ENCODE measurements around the gene GPATCH2L. TPM values are rescaled to one million over a fixed set of nuclear protein-coding genes. Genes with fewer than 3 reads are reported as not detected.

Gene GPATCH2L
- total and polyA plus RNA-seq, 2 donors = 8.8 to 24.4 TPM

DNA sequence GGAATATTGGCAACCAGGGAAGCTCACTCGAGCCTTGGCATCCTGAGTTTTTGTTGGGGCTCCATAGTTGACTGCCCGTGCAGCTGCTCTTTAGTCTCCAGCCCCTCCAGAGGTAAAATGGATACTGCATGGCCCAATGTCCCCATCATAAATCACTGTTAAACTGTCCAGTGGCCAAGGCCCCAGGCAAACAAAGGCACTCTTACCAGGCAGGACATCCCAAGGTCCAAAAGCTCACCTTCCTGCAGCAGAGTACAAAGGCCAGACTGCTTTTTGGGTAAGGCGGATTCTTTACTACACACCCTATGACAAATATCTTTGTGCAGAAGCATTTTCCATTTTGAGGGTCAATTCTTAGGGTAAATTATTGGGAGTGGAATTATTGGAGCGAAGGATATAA, 81.1 kb downstream of the GPATCH2L start:
- Histone ChIP-seq H3K4me3 (ENCODE audit: low read length in 2 of 2) (no peak overlapping the region), H3K27me3 (ENCODE audit: control insufficient read depth in 2 of 2, insufficient read depth in 1 of 2, low read length in 1 of 2) (no peaks in the 10 kb centered on the region), H3K27ac (ENCODE audit: low read depth in 1 of 2, low read length in 1 of 2) (no peak overlapping the region), H3K4me1 (ENCODE audit: control insufficient read depth in 2 of 2, insufficient read depth in 2 of 2, low read length in 2 of 2) (peaks cover 0 to 2% of the 10 kb centered on the region in 2 donors), H3K9me3 (ENCODE audit: control insufficient read depth in 2 of 2, insufficient read depth in 1 of 2, low read length in 1 of 2) (no peaks in the 10 kb centered on the region), H3K36me3 (ENCODE audit: control insufficient read depth in 2 of 2, insufficient read depth in 2 of 2, low read length in 1 of 2) (no peaks in the 10 kb centered on the region)
- 75% methylated on average over 4 of the region's 4 CpGs for WGBS
- DNase-seq (ENCODE audit: low read depth in 6 of 9, low spot score in 9 of 9) = no peak

- no peak overlapping the region for H3K4me3 ChIP-seq (ENCODE audit: low read length in 2 of 2)
- no peak overlapping the region for H3K27ac ChIP-seq (ENCODE audit: low read depth in 1 of 2, low read length in 1 of 2)
- H3K36me3 ChIP-seq (ENCODE audit: control insufficient read depth in 2 of 2, insufficient read depth in 2 of 2, low read length in 1 of 2) = no peaks in the 10 kb centered on the region
- peaks cover 0 to 2% of the 10 kb centered on the region in 2 donors for H3K4me1 ChIP-seq (ENCODE audit: control insufficient read depth in 2 of 2, insufficient read depth in 2 of 2, low read length in 2 of 2)
- H3K9me3 ChIP-seq (ENCODE audit: control insufficient read depth in 2 of 2, insufficient read depth in 1 of 2, low read length in 1 of 2) = no peaks in the 10 kb centered on the region
- DNase-seq (ENCODE audit: low read depth in 6 of 9, low spot score in 9 of 9) = no peak
- 94% methylated on average over 2 of the region's 2 CpGs for WGBS
- H3K27me3 ChIP-seq (ENCODE audit: control insufficient read depth in 2 of 2, insufficient read depth in 1 of 2, low read length in 1 of 2) = no peaks in the 10 kb centered on the region
Observed at GRCh38 chr14:76235628-76236027, 83.9 kb downstream of the GPATCH2L start.

- H3K36me3 ChIP-seq (ENCODE audit: control insufficient read depth in 2 of 2, insufficient read depth in 2 of 2, low read length in 1 of 2) = no peaks in the 10 kb centered on the region
- whole genome bisulfite sequencing = 79% methylated on average over 13 of the region's 13 CpGs
- no peaks in the 10 kb centered on the region for H3K27me3 ChIP-seq (ENCODE audit: control insufficient read depth in 2 of 2, insufficient read depth in 1 of 2, low read length in 1 of 2)
- H3K9me3 ChIP-seq (ENCODE audit: control insufficient read depth in 2 of 2, insufficient read depth in 1 of 2, low read length in 1 of 2) = no peaks in the 10 kb centered on the region
- H3K4me1 ChIP-seq (ENCODE audit: control insufficient read depth in 2 of 2, insufficient read depth in 2 of 2, low read length in 2 of 2) = peaks cover 0 to 2% of the 10 kb centered on the region in 2 donors
- no peak overlapping the region for H3K4me3 ChIP-seq (ENCODE audit: low read length in 2 of 2)
- H3K27ac ChIP-seq (ENCODE audit: low read depth in 1 of 2, low read length in 1 of 2) = no peak overlapping the region
- peak in 2 of 9 donors; percentile 8 to 11 for DNase-seq (ENCODE audit: low read depth in 6 of 9, low spot score in 9 of 9)
Observed at GRCh38 chr14:76236172-76237130, 84.7 kb downstream of the GPATCH2L start.

- H3K27me3 ChIP-seq (ENCODE audit: control insufficient read depth in 2 of 2, insufficient read depth in 1 of 2, low read length in 1 of 2) = no peaks in the 10 kb centered on the region
- H3K36me3 ChIP-seq (ENCODE audit: control insufficient read depth in 2 of 2, insufficient read depth in 2 of 2, low read length in 1 of 2) = no peaks in the 10 kb centered on the region
- peaks cover 0 to 2% of the 10 kb centered on the region in 2 donors for H3K4me1 ChIP-seq (ENCODE audit: control insufficient read depth in 2 of 2, insufficient read depth in 2 of 2, low read length in 2 of 2)
- DNase-seq (ENCODE audit: low read depth in 6 of 9, low spot score in 9 of 9) = no peak
- WGBS = 70% methylated on average over 6 of the region's 6 CpGs
- no peak overlapping the region for H3K27ac ChIP-seq (ENCODE audit: low read depth in 1 of 2, low read length in 1 of 2)
- no peaks in the 10 kb centered on the region for H3K9me3 ChIP-seq (ENCODE audit: control insufficient read depth in 2 of 2, insufficient read depth in 1 of 2, low read length in 1 of 2)
- no peak overlapping the region for H3K4me3 ChIP-seq (ENCODE audit: low read length in 2 of 2)
Observed at GRCh38 chr14:76237349-76237990, 85.7 kb downstream of the GPATCH2L start.

GRCh38 chr14:76245097-76245496, 93.4 kb downstream of the GPATCH2L start:
- Histone ChIP-seq H3K9me3 (ENCODE audit: control insufficient read depth in 2 of 2, insufficient read depth in 1 of 2, low read length in 1 of 2) (peaks cover 0 to 4% of the 10 kb centered on the region in 2 donors), H3K4me3 (ENCODE audit: low read length in 2 of 2) (no peak overlapping the region), H3K27ac (ENCODE audit: low read depth in 1 of 2, low read length in 1 of 2) (no peak overlapping the region), H3K27me3 (ENCODE audit: control insufficient read depth in 2 of 2, insufficient read depth in 1 of 2, low read length in 1 of 2) (no peaks in the 10 kb centered on the region), H3K36me3 (ENCODE audit: control insufficient read depth in 2 of 2, insufficient read depth in 2 of 2, low read length in 1 of 2) (no peaks in the 10 kb centered on the region), H3K4me1 (ENCODE audit: control insufficient read depth in 2 of 2, insufficient read depth in 2 of 2, low read length in 2 of 2) (no peaks in the 10 kb centered on the region)
- WGBS = 100% methylated on average over 1 of the region's 1 CpG
- DNase-seq (ENCODE audit: low read depth in 6 of 9, low spot score in 9 of 9) = no peak

DNA sequence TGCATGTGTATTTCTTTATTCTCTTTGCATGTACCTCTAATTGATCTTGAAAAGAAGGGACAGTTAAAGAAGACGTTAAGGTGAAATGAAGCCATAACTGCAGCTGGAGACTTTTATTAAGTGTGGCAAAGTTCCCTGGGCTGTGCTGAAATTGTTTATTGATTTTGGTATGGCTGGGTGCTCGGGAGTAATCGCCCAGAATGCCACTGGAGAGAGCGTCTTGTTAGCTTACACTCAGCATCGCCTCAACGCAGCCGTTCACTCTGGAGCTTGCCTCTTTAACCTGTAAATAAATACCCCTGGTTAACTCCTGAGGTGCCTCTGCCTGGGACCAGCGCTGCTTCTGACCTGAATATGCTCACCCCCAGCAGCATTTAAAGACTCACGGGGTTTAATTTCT, 98.6 kb downstream of the GPATCH2L start:
- Histone ChIP-seq H3K9me3 (ENCODE audit: control insufficient read depth in 2 of 2, insufficient read depth in 1 of 2, low read length in 1 of 2) (no peaks in the 10 kb centered on the region), H3K4me1 (ENCODE audit: control insufficient read depth in 2 of 2, insufficient read depth in 2 of 2, low read length in 2 of 2) (no peaks in the 10 kb centered on the region), H3K27ac (ENCODE audit: low read depth in 1 of 2, low read length in 1 of 2) (no peak overlapping the region), H3K4me3 (ENCODE audit: low read length in 2 of 2) (no peak overlapping the region), H3K36me3 (ENCODE audit: control insufficient read depth in 2 of 2, insufficient read depth in 2 of 2, low read length in 1 of 2) (no peaks in the 10 kb centered on the region), H3K27me3 (ENCODE audit: control insufficient read depth in 2 of 2, insufficient read depth in 1 of 2, low read length in 1 of 2) (no peaks in the 10 kb centered on the region)
- DNase-seq (ENCODE audit: low read depth in 6 of 9, low spot score in 9 of 9) = no peak
- WGBS = 40% methylated on average over 9 of the region's 9 CpGs

- DNase-seq (ENCODE audit: low read depth in 6 of 9, low spot score in 9 of 9) = no peak
- no peaks in the 10 kb centered on the region for H3K27me3 ChIP-seq (ENCODE audit: control insufficient read depth in 2 of 2, insufficient read depth in 1 of 2, low read length in 1 of 2)
- H3K27ac ChIP-seq (ENCODE audit: low read depth in 1 of 2, low read length in 1 of 2) = no peak overlapping the region
- H3K4me3 ChIP-seq (ENCODE audit: low read length in 2 of 2) = no peak overlapping the region
- no peaks in the 10 kb centered on the region for H3K9me3 ChIP-seq (ENCODE audit: control insufficient read depth in 2 of 2, insufficient read depth in 1 of 2, low read length in 1 of 2)
- H3K36me3 ChIP-seq (ENCODE audit: control insufficient read depth in 2 of 2, insufficient read depth in 2 of 2, low read length in 1 of 2) = no peaks in the 10 kb centered on the region
- WGBS = 95% methylated on average over 3 of the region's 3 CpGs
- no peaks in the 10 kb centered on the region for H3K4me1 ChIP-seq (ENCODE audit: control insufficient read depth in 2 of 2, insufficient read depth in 2 of 2, low read length in 2 of 2)
Observed at GRCh38 chr14:76252471-76252870, 100.7 kb downstream of the GPATCH2L start.

GRCh38 chr14:76253111-76253510, 101.4 kb downstream of the GPATCH2L start:
- 91% methylated on average over 8 of the region's 8 CpGs for WGBS

GRCh38 chr14:76256545-76256944, 104.8 kb downstream of the GPATCH2L start:
- no peaks in the 10 kb centered on the region for H3K36me3 ChIP-seq (ENCODE audit: control insufficient read depth in 2 of 2, insufficient read depth in 2 of 2, low read length in 1 of 2)
- H3K27ac ChIP-seq (ENCODE audit: low read depth in 1 of 2, low read length in 1 of 2) = no peak overlapping the region
- H3K4me1 ChIP-seq (ENCODE audit: control insufficient read depth in 2 of 2, insufficient read depth in 2 of 2, low read length in 2 of 2) = peaks cover 0 to 4% of the 10 kb centered on the region in 2 donors
- 54% methylated on average over 4 of the region's 4 CpGs for WGBS
- DNase-seq (ENCODE audit: low read depth in 6 of 9, low spot score in 9 of 9) = no peak
- H3K9me3 ChIP-seq (ENCODE audit: control insufficient read depth in 2 of 2, insufficient read depth in 1 of 2, low read length in 1 of 2) = no peaks in the 10 kb centered on the region
- H3K27me3 ChIP-seq (ENCODE audit: control insufficient read depth in 2 of 2, insufficient read depth in 1 of 2, low read length in 1 of 2) = no peaks in the 10 kb centered on the region
- H3K4me3 ChIP-seq (ENCODE audit: low read length in 2 of 2) = no peak overlapping the region

More at GRCh38 chr14:76253111-76253510, 101.4 kb downstream of the GPATCH2L start:
- H3K27me3 ChIP-seq (ENCODE audit: control insufficient read depth in 2 of 2, insufficient read depth in 1 of 2, low read length in 1 of 2) = no peaks in the 10 kb centered on the region
- no peak overlapping the region for H3K4me3 ChIP-seq (ENCODE audit: low read length in 2 of 2)
- H3K36me3 ChIP-seq (ENCODE audit: control insufficient read depth in 2 of 2, insufficient read depth in 2 of 2, low read length in 1 of 2) = no peaks in the 10 kb centered on the region
- H3K27ac ChIP-seq (ENCODE audit: low read depth in 1 of 2, low read length in 1 of 2) = no peak overlapping the region
- H3K9me3 ChIP-seq (ENCODE audit: control insufficient read depth in 2 of 2, insufficient read depth in 1 of 2, low read length in 1 of 2) = no peaks in the 10 kb centered on the region
- H3K4me1 ChIP-seq (ENCODE audit: control insufficient read depth in 2 of 2, insufficient read depth in 2 of 2, low read length in 2 of 2) = no peaks in the 10 kb centered on the region
- DNase-seq (ENCODE audit: low read depth in 6 of 9, low spot score in 9 of 9) = no peak

All from thymus (tissue), 11 donors.